Lung (tissue), 12 donors: ENCODE measurements around the gene KANK3. TPM values are rescaled to one million over a fixed set of nuclear protein-coding genes. Genes with fewer than 3 reads are reported as not detected.
"Not testable (repeated sequence)": the region's sequence is repeated elsewhere in the genome, so short reads cannot be mapped to it uniquely, and the experiment has no call there.

ENCODE experiments used
- ATAC-seq: fragments of 200-7000 bp; cut with Tn5 transposase; one replicate; pipeline ENCODE4 v1.9.1; 2020; ENCODE audit warnings: moderate number of reproducible peaks; ENCODE audit not compliant: insufficient read depth, low FRiP score
- DNase-seq, 3 donors: peaks; one replicate each; pipeline ENCODE4 v3.0.0-alpha.2; 2013 to 2017
- H3K27ac ChIP-seq, 2 donors: one replicate each; pipeline ENCODE4 v1.5.1; 2013; ENCODE audit warnings: mild to moderate bottlenecking in 2 of 2, moderate library complexity in 2 of 2, control low read depth in 1 of 2, inconsistent platforms in 1 of 2, low read depth in 1 of 2, low read length in 1 of 2
- H3K27me3 ChIP-seq, 3 donors: one replicate each; pipeline ENCODE4 v1.5.1; 2013; ENCODE audit warnings: low read length in 2 of 3; ENCODE audit not compliant: control insufficient read depth in 3 of 3, insufficient read depth in 3 of 3
- H3K36me3 ChIP-seq, 4 donors: one replicate each; pipeline ENCODE4 v1.5.1; 2013; ENCODE audit warnings: low read length in 4 of 4, mild to moderate bottlenecking in 1 of 4, moderate library complexity in 1 of 4; ENCODE audit not compliant: control insufficient read depth in 4 of 4, insufficient read depth in 4 of 4
- H3K4me1 ChIP-seq, 5 donors: one replicate each; pipeline ENCODE4 v1.5.1; 2013; ENCODE audit warnings: low read length in 5 of 5, mild to moderate bottlenecking in 2 of 5, moderate library complexity in 1 of 5; ENCODE audit not compliant: control insufficient read depth in 5 of 5, insufficient read depth in 5 of 5
- H3K4me3 ChIP-seq: one replicate; pipeline ENCODE4 v1.5.1; 2013; ENCODE audit warnings: mild to moderate bottlenecking, control low read depth, moderate library complexity
- H3K9ac ChIP-seq, 2 donors: one replicate each; pipeline ENCODE4 v1.5.1; 2013; ENCODE audit warnings: low read length in 2 of 2, control low read depth in 1 of 2; ENCODE audit not compliant: insufficient read depth in 1 of 2
- H3K9me3 ChIP-seq, 4 donors: one replicate each; pipeline ENCODE4 v1.5.1; 2013; ENCODE audit warnings: low read length in 3 of 4, mild to moderate bottlenecking in 1 of 4, moderate library complexity in 1 of 4; ENCODE audit not compliant: control insufficient read depth in 4 of 4, insufficient read depth in 3 of 4
- WGBS, 2 donors: extraction: QIAGEN DNeasy Blood & Tissue Kit; methylation state at CpG; one replicate each; pipeline ENCODE4 v1.1.7; 2013; 5-methylcytosine and 5-hydroxymethylcytosine counted together
- polyA plus RNA-seq, 2 donors: library from polyadenylated mRNA; stranded (reverse); fragments of 200-250 nt; gene quantifications; one replicate each; pipeline ENCODE4 v1.2.1, GENCODE V29; 2013
- total RNA-seq, 2 donors: library from RNA; depleted of rRNA in 1 of 2; stranded (reverse); fragments of >200 nt in 1 of 2; gene quantifications; one replicate each; pipeline ENCODE4 v1.2.1, GENCODE V29; 2014 to 2021
- TF ChIP-seq, protein P1 (sequence below): IDR thresholded peaks from 2 replicates; pipeline ENCODE4 v1.5.1; 2012; ENCODE audit warnings: mild to moderate bottlenecking; ENCODE audit errors: control extremely low read depth, extremely low read depth
- donor health status: control.
- donor health status: control.
- donor health status: Bipolar disorder and iron deficiency.
- donor health status: healthy.
- donor health status: DM: yes; HTN: yes; CAD: no.

The KANK3 gene
- total and polyA plus RNA-seq, 4 donors: 24.0 to 42.3 (median 26.7) TPM

DNA sequence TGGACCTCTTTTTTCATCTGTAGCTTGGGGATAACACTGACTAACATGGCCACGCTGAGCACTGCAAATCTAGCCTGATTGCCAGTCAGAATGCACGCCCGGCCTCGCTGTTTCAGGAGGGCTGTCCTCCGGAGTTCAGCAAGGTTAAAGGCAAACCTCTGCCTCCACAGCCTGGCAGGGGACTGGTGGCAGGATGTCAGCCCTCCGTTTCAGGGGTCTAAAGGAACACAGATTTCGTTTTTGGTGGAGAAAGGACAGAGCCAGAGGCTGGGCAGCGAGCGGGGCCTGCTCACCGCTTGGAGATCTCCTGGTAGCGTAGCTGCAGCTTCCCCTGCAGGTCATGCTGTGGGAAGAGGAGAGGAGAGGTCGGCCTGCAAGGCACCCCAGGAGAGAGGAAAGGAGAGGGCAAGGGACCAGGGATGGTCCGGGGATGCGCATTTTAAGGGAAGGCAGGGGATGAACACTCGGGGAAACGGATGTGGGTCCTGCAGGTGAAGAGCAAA lies 22.4 kb downstream of the KANK3 start:
- WGBS, 2 donors: 4% methylated on average over 16 of the region's 16 CpGs
- Histone ChIP-seq H3K9me3 (no peaks in the 10 kb centered on the region), H3K27me3 (no peaks in the 10 kb centered on the region), H3K9ac (peak overlapping the region; percentile 93 to 97), H3K36me3 (peaks cover 3 to 23% (median 17%) of the 10 kb centered on the region in 4 donors), H3K27ac (peak overlapping the region; percentile 91 to 94), H3K4me3 (peak overlapping the region; percentile 54), H3K4me1 (peaks cover 5 to 21% (median 12%) of the 10 kb centered on the region in 5 donors)
- ATAC-seq (no peak), DNase-seq (no peak)
- TF ChIP-seq, protein P1, sequence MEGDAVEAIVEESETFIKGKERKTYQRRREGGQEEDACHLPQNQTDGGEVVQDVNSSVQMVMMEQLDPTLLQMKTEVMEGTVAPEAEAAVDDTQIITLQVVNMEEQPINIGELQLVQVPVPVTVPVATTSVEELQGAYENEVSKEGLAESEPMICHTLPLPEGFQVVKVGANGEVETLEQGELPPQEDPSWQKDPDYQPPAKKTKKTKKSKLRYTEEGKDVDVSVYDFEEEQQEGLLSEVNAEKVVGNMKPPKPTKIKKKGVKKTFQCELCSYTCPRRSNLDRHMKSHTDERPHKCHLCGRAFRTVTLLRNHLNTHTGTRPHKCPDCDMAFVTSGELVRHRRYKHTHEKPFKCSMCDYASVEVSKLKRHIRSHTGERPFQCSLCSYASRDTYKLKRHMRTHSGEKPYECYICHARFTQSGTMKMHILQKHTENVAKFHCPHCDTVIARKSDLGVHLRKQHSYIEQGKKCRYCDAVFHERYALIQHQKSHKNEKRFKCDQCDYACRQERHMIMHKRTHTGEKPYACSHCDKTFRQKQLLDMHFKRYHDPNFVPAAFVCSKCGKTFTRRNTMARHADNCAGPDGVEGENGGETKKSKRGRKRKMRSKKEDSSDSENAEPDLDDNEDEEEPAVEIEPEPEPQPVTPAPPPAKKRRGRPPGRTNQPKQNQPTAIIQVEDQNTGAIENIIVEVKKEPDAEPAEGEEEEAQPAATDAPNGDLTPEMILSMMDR: no peak

DNA sequence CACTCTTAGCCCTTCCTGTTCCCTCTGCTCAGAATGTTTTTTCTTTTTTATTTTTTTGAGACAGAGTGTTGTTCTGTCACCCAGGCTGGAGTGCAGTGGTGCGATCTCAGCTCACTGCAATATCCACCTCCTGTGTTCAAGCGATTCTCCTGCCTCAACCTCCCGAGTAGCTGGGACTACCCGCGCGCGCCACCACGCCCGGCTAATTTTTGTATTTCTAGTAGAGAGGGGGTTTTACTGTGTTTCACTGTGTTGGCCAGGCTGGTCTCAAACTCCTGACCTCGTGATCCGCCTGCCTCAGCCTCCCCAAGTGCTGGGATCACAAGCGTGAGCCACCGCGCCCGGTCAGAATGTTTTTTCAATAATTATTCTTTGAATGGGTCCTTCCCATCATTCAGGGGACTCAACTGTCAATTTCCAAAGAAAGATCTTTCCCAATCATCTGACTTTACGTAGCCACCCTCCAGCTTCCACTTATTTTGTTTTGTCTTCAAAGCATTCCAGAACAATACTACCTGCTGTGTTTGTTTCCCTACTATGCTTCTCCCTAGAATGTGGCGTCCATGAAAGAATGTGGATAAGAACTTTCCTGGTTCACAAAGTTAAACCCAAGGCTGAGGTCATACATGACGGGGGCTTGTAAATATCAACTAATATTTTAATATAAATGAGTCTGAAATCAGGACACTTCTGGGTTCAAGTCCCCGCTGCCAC lies 23.1 kb downstream of the KANK3 start:
- peaks cover 5 to 21% (median 12%) of the 10 kb centered on the region in 5 donors for H3K4me1 ChIP-seq
- TF ChIP-seq, protein P1: no peak
- H3K36me3 ChIP-seq: peaks cover 7 to 26% (median 23%) of the 10 kb centered on the region in 4 donors
- no peaks in the 10 kb centered on the region for H3K9me3 ChIP-seq
- 86 to 89% methylated on average over 19 of the region's 19 CpGs for WGBS, 2 donors
- ATAC-seq (no peak), DNase-seq (no peak)
- peak overlapping the region; percentile 93 to 97 for H3K9ac ChIP-seq
- H3K27me3 ChIP-seq: no peaks in the 10 kb centered on the region
- H3K27ac ChIP-seq: no peak overlapping the region
- no peak overlapping the region for H3K4me3 ChIP-seq

DNA sequence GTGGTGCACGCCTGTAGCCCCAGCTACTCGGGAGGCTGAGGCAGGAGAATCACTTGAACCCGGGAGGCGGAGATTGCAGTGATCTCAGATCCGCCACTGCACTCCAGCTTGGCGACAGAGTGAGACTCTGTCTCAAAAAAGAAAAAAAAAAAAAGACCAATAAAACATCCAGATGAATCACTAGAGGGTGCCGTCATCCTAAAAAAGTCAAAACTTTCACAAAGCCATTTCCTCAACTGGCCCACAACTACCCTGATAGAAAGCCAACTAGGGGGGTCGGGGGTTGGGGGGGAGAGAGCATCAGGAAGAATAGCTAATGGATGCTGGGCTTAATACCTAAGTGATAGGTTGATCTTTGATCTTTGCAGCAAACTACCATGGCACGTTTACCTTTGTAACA lies 24.2 kb downstream of the KANK3 start:
- not testable (repeated sequence) for H3K4me3 ChIP-seq, H3K9ac ChIP-seq, H3K27ac ChIP-seq, ATAC-seq, H3K9me3 ChIP-seq, H3K27me3 ChIP-seq
- peak in 1 of 3 donors; percentile 29 for DNase-seq
- 82 to 85% methylated on average over 9 of the region's 9 CpGs for WGBS, 2 donors
- Histone ChIP-seq H3K4me1 (peaks cover 5 to 21% (median 12%) of the 10 kb centered on the region in 5 donors), H3K36me3 (peaks cover 7 to 32% (median 21%) of the 10 kb centered on the region in 4 donors)

DNA sequence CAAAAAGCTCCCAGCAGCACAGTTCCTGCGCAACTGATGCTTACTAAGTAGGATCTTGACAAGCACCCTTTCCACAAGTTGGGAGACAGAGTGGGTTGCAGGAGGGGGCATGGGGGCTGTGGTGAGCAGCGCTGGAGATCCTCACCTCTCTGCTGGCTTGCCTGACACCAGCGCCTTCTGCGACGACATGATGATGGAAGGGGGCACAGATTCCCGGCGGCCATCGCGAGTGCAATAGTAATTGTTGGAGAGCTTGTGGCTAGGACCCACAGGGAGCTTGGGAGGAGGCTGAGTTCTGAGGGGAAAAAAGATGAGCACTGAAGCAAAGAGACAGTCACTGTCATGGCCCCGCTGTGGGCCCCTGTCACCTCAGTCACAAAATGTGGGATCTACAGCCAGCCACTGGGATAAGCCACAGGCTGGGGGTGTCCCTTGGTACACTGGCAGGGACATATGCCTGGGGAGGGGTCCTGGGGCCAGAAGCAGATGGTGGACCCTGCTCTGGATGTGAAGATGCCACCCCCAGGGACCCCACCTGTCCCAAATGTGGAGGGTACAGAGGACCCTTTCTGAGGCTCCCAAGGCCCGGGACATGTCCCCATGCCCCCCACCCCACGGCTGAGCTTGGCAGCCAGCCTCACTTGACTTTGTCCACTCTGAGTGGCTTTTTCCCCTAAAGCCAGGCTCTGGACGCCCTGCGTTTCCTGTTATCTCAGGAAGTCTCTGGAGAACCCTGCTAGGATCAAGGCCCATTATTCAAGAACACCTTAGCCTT lies 26.5 kb downstream of the KANK3 start:
- ATAC-seq: no peak
- Histone ChIP-seq H3K27me3 (no peaks in the 10 kb centered on the region), H3K9ac (no peak overlapping the region), H3K36me3 (peaks cover 7 to 25% (median 14%) of the 10 kb centered on the region in 4 donors), H3K27ac (peak overlapping the region in 1 of 2 donors; percentile 33), H3K4me1 (peaks cover 2 to 10% (median 4%) of the 10 kb centered on the region in 5 donors), H3K9me3 (no peaks in the 10 kb centered on the region), H3K4me3 (no peak overlapping the region)
- TF ChIP-seq, protein P1: no peak
- DNase-seq: no peak
- WGBS, 2 donors: 83 to 89% methylated on average over 14 of the region's 14 CpGs

DNA sequence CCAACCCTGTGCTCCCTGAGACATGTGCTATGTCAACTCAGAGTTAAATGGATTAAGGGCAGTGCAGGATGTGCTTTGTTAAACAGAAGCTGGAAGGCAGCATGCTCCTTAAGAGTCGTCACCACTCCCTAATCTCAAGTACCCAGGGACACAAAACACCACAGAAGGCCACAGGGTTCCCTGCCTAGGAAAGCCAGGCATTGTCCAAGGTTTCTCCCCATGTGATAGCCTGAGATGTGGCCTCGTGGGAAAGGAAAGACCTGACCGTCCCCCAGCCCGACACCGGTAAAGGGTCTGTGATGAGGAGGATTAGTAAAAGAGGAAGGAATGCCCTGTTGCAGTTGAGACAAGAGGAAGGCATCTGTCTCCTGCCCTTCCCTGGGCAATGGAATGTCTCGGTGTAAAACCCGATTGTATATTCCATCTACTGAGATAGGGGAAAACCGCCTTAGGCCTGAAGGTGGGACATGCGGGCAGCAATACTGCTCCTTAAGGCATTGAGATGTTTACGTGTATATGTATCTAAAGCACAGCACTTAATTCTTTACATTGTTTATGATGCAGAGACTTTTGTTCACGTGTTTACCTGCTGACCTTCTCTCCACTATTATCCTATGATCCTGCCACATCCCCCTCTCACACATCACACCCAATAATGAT lies 28.0 kb downstream of the KANK3 start:
- not testable (repeated sequence) for ATAC-seq, H3K4me3 ChIP-seq, DNase-seq, H3K9me3 ChIP-seq, H3K9ac ChIP-seq, H3K27me3 ChIP-seq, H3K4me1 ChIP-seq
- WGBS, 2 donors: 71 to 79% methylated on average over 11 of the region's 11 CpGs
- peak overlapping the region in 1 of 2 donors; percentile 74 for H3K27ac ChIP-seq
- peaks cover 7 to 34% (median 21%) of the 10 kb centered on the region in 4 donors for H3K36me3 ChIP-seq
